ENCODE data around the gene BUD31. TPM values are rescaled to one million over a fixed set of nuclear protein-coding genes. Genes with fewer than 3 reads are reported as not detected.

The BUD31 gene
- total and polyA plus RNA-seq, 2 of the 13 experiments (the other 11 are each of a cell fraction or from before 2014, with no cell fraction given) = 35.1 to 79.1 TPM

DNA sequence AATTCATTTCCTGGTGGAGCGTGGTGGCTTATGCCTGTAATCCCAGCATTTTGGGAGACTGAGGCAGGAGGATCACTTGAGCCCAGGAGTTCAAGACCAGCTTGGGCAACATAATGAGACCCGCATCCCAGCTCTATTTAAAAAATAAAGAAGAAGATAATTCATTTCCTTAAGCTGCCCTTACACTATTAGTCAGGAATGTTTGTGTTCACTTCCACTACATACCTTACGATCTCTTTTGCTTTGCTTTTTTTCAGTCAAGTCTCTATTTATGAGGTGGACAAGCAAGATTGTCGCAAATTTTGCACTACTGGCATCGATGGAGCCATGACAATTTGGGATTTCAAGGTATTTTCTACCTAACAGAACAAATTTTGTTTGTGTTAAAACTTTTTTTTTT is 45.5 kb upstream of the BUD31 start (continued):
- TF ChIP-seq, protein P1, sequence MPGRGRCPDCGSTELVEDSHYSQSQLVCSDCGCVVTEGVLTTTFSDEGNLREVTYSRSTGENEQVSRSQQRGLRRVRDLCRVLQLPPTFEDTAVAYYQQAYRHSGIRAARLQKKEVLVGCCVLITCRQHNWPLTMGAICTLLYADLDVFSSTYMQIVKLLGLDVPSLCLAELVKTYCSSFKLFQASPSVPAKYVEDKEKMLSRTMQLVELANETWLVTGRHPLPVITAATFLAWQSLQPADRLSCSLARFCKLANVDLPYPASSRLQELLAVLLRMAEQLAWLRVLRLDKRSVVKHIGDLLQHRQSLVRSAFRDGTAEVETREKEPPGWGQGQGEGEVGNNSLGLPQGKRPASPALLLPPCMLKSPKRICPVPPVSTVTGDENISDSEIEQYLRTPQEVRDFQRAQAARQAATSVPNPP (CRISPR knock-in tag; IDR thresholded peaks at IDR 0.05) = no peak
- TF ChIP-seq HOXA3 (CRISPR knock-in tag; IDR thresholded peaks at IDR 0.05) (no peak), ZNF354B (CRISPR knock-in tag; IDR thresholded peaks at IDR 0.05) (no peak), BCL3 (CRISPR knock-in tag; IDR thresholded peaks at IDR 0.05) (no peak)

GRCh38 chr7:99365318-99366141 is 43.2 kb upstream of the BUD31 start:
- in situ Hi-C loops (cut with HindIII; ENCODE audit: extremely low pct_ligation_motif_present, low pct_unique_long_range_greater_than_20kb) (no loop called here), intact Hi-C loops (cut with micrococcal nuclease; ENCODE audit: unreplicated experiment) (loop anchor here (1.0 kb wide), 1 partner anchor 22 kb away; no protein-coding TSS in a partner anchor)
- Histone ChIP-seq H3K79me2 (ENCODE audit: insufficient read depth, low read length) (no peaks in the 10 kb centered on the region), H3K9ac (ENCODE audit: insufficient read depth, low read depth, low read length) (no peak overlapping the region), H4K20me1 (ENCODE audit: insufficient read depth, low read length) (no peaks in the 10 kb centered on the region), H3K27ac (ENCODE audit: extremely low read length, insufficient read depth, low read length) (no peak overlapping the region), H2AFZ (ENCODE audit: low read length) (no peak overlapping the region), H3K4me1 (ENCODE audit: insufficient read depth, low read length) (0 out of 2 replicates have a peak, but pooled peaks cover 8% of the 10 kb centered on the region), H3K36me3 (replicated peaks in 1 of 2; ENCODE audit: control insufficient read depth in 1 of 2, insufficient read depth in 2 of 2, low read length in 2 of 2) (peaks cover 10 to 44% of the 10 kb centered on the region in 2 experiments), H3K9me3 (ENCODE audit: low read length) (no peaks in the 10 kb centered on the region), H3K27me3 (ENCODE audit: control insufficient read depth in 1 of 2, insufficient read depth in 2 of 2, low read length in 2 of 2) (no peaks in the 10 kb centered on the region), H3K4me3 (replicated peaks in 1 of 3; ENCODE audit: insufficient read depth in 1 of 3, low read depth in 2 of 3, low read length in 3 of 3) (no peak overlapping the region), H3K4me2 (ENCODE audit: low read depth, low read length) (no peak overlapping the region)
- ATAC-seq (peak; percentile 95), DNase-seq (ENCODE audit: low spot score) (peak; percentile 22), FAIRE-seq (no peak)
- CTCF ChIA-PET (ENCODE audit: low intra/inter-chr PET ratio, low total read pairs) = interaction anchor here (1.6 to 1.7 kb wide), 2 partner anchors 21 to 50 kb away, joined by 14 to 18 read pairs; no protein-coding TSS in a partner anchor
- WGBS (ENCODE audit: low lambda C conversion rate) = 84% methylated on average over 17 of the region's 17 CpGs
- BruUV-seq (replicated peaks) = no TSS peak
- POLR2A ChIA-PET = no interaction called here
- TF ChIP-seq ZNF121 (CRISPR knock-in tag; IDR thresholded peaks at IDR 0.05) (peak; percentile 86), RAD21 (CRISPR knock-in tag; IDR thresholded peaks at IDR 0.05) (peak; percentile 76), SALL1 (CRISPR knock-in tag; IDR thresholded peaks at IDR 0.05) (peak; percentile 26; the same call in 1 of the 2 replicates), RFXANK (CRISPR knock-in tag; IDR thresholded peaks at IDR 0.05) (no peak), CREM (IDR thresholded peaks at IDR 0.05) (no peak), CREM (CRISPR knock-in tag; IDR thresholded peaks at IDR 0.05) (no peak), STAG1 (CRISPR knock-in tag; IDR thresholded peaks at IDR 0.05) (peak; percentile 79), ZUFSP (CRISPR knock-in tag; IDR thresholded peaks at IDR 0.05; ENCODE audit: borderline replicate concordance) (no peak)
- TF ChIP-seq, protein P2, sequence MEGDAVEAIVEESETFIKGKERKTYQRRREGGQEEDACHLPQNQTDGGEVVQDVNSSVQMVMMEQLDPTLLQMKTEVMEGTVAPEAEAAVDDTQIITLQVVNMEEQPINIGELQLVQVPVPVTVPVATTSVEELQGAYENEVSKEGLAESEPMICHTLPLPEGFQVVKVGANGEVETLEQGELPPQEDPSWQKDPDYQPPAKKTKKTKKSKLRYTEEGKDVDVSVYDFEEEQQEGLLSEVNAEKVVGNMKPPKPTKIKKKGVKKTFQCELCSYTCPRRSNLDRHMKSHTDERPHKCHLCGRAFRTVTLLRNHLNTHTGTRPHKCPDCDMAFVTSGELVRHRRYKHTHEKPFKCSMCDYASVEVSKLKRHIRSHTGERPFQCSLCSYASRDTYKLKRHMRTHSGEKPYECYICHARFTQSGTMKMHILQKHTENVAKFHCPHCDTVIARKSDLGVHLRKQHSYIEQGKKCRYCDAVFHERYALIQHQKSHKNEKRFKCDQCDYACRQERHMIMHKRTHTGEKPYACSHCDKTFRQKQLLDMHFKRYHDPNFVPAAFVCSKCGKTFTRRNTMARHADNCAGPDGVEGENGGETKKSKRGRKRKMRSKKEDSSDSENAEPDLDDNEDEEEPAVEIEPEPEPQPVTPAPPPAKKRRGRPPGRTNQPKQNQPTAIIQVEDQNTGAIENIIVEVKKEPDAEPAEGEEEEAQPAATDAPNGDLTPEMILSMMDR (CRISPR knock-in tag; IDR thresholded peaks at IDR 0.05) = peak; percentile 86

Measured in HepG2 (cell line).